ENCODE measurements around the gene KRTAP23-1. TPM values are rescaled to one million over a fixed set of nuclear protein-coding genes. Genes with fewer than 3 reads are reported as not detected.

KRTAP23-1 gene
- polyA plus RNA-seq, 1 experiment: not detected

GRCh38 chr21:30372139-30372770, 23.8 kb upstream of the KRTAP23-1 start, which contains the start of gene KRTAP13-2:
TSS of gene KRTAP13-2 (minus strand) at chr21:30372271. CDS start at chr21:30372213, 58 bp downstream.
- Histone ChIP-seq H3K4me3 (ENCODE audit: low read depth, low read length) (no peak within 1 kb of the TSS), H3K9me3 (ENCODE audit: control insufficient read depth, insufficient read depth, low read length) (peaks cover 13% of the 10 kb centered on the region), H3K27ac (ENCODE audit: low read depth, low read length) (no peak within 1 kb of the TSS), H3K27me3 (ENCODE audit: control insufficient read depth, insufficient read depth, low read length) (no peaks in the 10 kb centered on the region)
- POLR2A ChIA-PET: no interaction called here
- CTCF ChIA-PET: no interaction called here
- no peak for TF ChIP-seq CTCF (IDR thresholded peaks at IDR 0.05; ENCODE audit: low read depth, low read length)
- no peak for DNase-seq (ENCODE audit: low read depth, low spot score)

GRCh38 chr21:30355906-30356305, 7.5 kb upstream of the KRTAP23-1 start:
- ChIA-PET POLR2A (no interaction called here), CTCF (no interaction called here)
- Histone ChIP-seq H3K9me3 (ENCODE audit: control insufficient read depth, insufficient read depth, low read length) (peaks cover 4% of the 10 kb centered on the region; the same call in 1 of the 2 replicates), H3K27me3 (ENCODE audit: control insufficient read depth, insufficient read depth, low read length) (no peaks in the 10 kb centered on the region), H3K27ac (ENCODE audit: low read depth, low read length) (no peak overlapping the region), H3K4me3 (ENCODE audit: low read depth, low read length) (no peak overlapping the region)
- no peak for TF ChIP-seq CTCF (IDR thresholded peaks at IDR 0.05; ENCODE audit: low read depth, low read length)
- no peak for DNase-seq (ENCODE audit: low read depth, low spot score)

- Histone ChIP-seq H3K27ac (ENCODE audit: low read depth, low read length) (no peak overlapping the region), H3K27me3 (ENCODE audit: control insufficient read depth, insufficient read depth, low read length) (no peaks in the 10 kb centered on the region), H3K9me3 (ENCODE audit: control insufficient read depth, insufficient read depth, low read length) (peaks cover 4% of the 10 kb centered on the region; the same call in 1 of the 2 replicates), H3K4me3 (ENCODE audit: low read depth, low read length) (no peak overlapping the region)
- no peak for TF ChIP-seq CTCF (IDR thresholded peaks at IDR 0.05; ENCODE audit: low read depth, low read length)
- DNase-seq (ENCODE audit: low read depth, low spot score): no peak
- ChIA-PET CTCF (no interaction called here), POLR2A (no interaction called here)
These were observed 6.1 kb upstream of the KRTAP23-1 start for GRCh38 chr21:30354308-30355005.

GRCh38 chr21:30351534-30351933, 3.1 kb upstream of the KRTAP23-1 start:
- ChIA-PET POLR2A (no interaction called here), CTCF (no interaction called here)
- no peak for DNase-seq (ENCODE audit: low read depth, low spot score)
- Histone ChIP-seq H3K27ac (ENCODE audit: low read depth, low read length) (no peak overlapping the region), H3K9me3 (ENCODE audit: control insufficient read depth, insufficient read depth, low read length) (peaks cover 6% of the 10 kb centered on the region), H3K27me3 (ENCODE audit: control insufficient read depth, insufficient read depth, low read length) (no peaks in the 10 kb centered on the region), H3K4me3 (ENCODE audit: low read depth, low read length) (no peak overlapping the region)
- no peak for TF ChIP-seq CTCF (IDR thresholded peaks at IDR 0.05; ENCODE audit: low read depth, low read length)

- H3K27me3 ChIP-seq (ENCODE audit: control insufficient read depth, insufficient read depth, low read length): no peaks in the 10 kb centered on the region
- ChIA-PET CTCF (no interaction called here), POLR2A (no interaction called here)
- no peak overlapping the region for H3K27ac ChIP-seq (ENCODE audit: low read depth, low read length)
- DNase-seq (ENCODE audit: low read depth, low spot score): no peak
- no peak overlapping the region for H3K4me3 ChIP-seq (ENCODE audit: low read depth, low read length)
- no peak for TF ChIP-seq CTCF (IDR thresholded peaks at IDR 0.05; ENCODE audit: low read depth, low read length)
- peaks cover 6% of the 10 kb centered on the region for H3K9me3 ChIP-seq (ENCODE audit: control insufficient read depth, insufficient read depth, low read length)
These were observed 1.2 kb upstream of the KRTAP23-1 start for GRCh38 chr21:30349572-30349971.

Data from AG04450 (cell line).